ENCODE data around the gene FLRT2. TPM values are rescaled to one million over a fixed set of nuclear protein-coding genes. Genes with fewer than 3 reads are reported as not detected.

Gene FLRT2
- total RNA-seq, 1 experiment from 2014 or later = 0.43 TPM

DNA sequence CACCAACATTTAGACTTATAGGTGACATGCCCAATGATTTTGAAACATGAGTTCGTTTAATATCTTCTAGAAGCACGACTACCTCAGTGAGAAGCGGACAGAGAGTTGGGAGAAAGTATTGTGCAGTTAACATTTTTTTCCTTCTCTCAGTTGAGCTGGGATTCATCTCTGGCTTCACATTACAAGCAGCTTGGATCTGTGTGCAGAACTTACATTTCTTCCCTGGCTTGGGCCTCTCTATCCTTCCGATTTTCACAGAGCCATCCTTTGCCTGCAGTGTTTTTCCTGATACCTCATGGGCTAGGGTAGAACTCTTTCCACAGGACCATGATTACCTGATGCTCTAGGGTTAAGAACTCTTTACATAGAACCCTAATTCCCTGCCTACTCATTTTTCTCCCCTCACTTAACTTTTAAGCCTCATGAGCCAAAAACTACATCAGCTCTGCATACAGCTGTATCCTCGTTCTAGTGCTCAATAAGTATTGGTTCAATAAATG is 86.5 kb downstream of the FLRT2 start:
- H3K36me3 ChIP-seq (ENCODE audit: control insufficient read depth, insufficient read depth, low read length) = no peaks in the 10 kb centered on the region
- H3K4me1 ChIP-seq = peaks cover 30% of the 10 kb centered on the region
- no peak overlapping the region for H3K4me3 ChIP-seq (ENCODE audit: low read depth, low read length)
- BruUV-seq (replicated peaks) = no TSS peak
- ChIA-PET CTCF (no interaction called here), POLR2A (no interaction called here)
- no peak overlapping the region for H3K4me3 Mint-ChIP-seq (ENCODE audit: unreplicated experiment)
- H3K9me3 Mint-ChIP-seq (ENCODE audit: unreplicated experiment) = no peaks in the 10 kb centered on the region
- H3K27me3 ChIP-seq (replicated peaks; ENCODE audit: control insufficient read depth, insufficient read depth, low read length) = no peaks in the 10 kb centered on the region
- H3K9me3 ChIP-seq = no peaks in the 10 kb centered on the region
- no peaks in the 10 kb centered on the region for H3K36me3 Mint-ChIP-seq (ENCODE audit: insufficient read depth, unreplicated experiment)
- intact Hi-C loops (cut with micrococcal nuclease; ENCODE audit: unreplicated experiment) = loop anchor here (5.0 kb wide), 1 partner anchor 974 kb away; no protein-coding TSS in a partner anchor
- peaks cover 8% of the 10 kb centered on the region for H3K4me1 Mint-ChIP-seq (ENCODE audit: low read depth, unreplicated experiment)
- no peak for DNase-seq
- no peak overlapping the region for H3K27ac Mint-ChIP-seq (ENCODE audit: unreplicated experiment)
- no peaks in the 10 kb centered on the region for H3K27me3 Mint-ChIP-seq (ENCODE audit: insufficient read depth, unreplicated experiment)
- TF ChIP-seq, protein P1, sequence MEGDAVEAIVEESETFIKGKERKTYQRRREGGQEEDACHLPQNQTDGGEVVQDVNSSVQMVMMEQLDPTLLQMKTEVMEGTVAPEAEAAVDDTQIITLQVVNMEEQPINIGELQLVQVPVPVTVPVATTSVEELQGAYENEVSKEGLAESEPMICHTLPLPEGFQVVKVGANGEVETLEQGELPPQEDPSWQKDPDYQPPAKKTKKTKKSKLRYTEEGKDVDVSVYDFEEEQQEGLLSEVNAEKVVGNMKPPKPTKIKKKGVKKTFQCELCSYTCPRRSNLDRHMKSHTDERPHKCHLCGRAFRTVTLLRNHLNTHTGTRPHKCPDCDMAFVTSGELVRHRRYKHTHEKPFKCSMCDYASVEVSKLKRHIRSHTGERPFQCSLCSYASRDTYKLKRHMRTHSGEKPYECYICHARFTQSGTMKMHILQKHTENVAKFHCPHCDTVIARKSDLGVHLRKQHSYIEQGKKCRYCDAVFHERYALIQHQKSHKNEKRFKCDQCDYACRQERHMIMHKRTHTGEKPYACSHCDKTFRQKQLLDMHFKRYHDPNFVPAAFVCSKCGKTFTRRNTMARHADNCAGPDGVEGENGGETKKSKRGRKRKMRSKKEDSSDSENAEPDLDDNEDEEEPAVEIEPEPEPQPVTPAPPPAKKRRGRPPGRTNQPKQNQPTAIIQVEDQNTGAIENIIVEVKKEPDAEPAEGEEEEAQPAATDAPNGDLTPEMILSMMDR (IDR thresholded peaks at IDR 0.05; ENCODE audit: insufficient read depth in 1 of 2, low read depth in 1 of 2, low read length in 1 of 2, severe bottlenecking in 1 of 2, unreplicated experiment in 1 of 2) = no peak

DNA sequence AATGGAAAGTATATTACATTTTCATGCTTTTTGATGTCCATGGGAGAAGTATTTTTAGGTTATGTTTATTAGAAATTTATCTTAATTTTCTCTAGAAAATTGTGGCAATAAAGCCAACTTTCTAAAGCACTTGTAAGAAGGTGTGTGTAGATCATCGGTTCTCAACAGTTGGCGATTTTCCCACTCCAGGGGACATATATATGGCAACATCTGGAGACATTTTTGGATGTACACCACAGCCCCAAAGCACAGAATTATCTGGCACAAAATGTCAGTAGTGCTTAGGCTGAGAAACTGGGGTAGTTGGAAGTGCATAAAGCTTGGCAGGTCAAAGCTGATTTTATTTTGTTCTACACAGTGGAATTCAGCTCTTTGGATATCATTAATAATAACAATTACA is 86.9 kb downstream of the FLRT2 start:
- DNase-seq = no peak
- Histone ChIP-seq H3K9me3 (no peaks in the 10 kb centered on the region), H3K36me3 (ENCODE audit: control insufficient read depth, insufficient read depth, low read length) (no peaks in the 10 kb centered on the region), H3K4me3 (ENCODE audit: low read depth, low read length) (no peak overlapping the region), H3K4me1 (peaks cover 32% of the 10 kb centered on the region), H3K27me3 (replicated peaks; ENCODE audit: control insufficient read depth, insufficient read depth, low read length) (no peaks in the 10 kb centered on the region)
- ChIA-PET POLR2A (no interaction called here), CTCF (no interaction called here)
- Mint-ChIP-seq H3K27me3 (ENCODE audit: insufficient read depth, unreplicated experiment) (no peaks in the 10 kb centered on the region), H3K9me3 (ENCODE audit: unreplicated experiment) (no peaks in the 10 kb centered on the region), H3K27ac (ENCODE audit: unreplicated experiment) (no peak overlapping the region), H3K4me1 (ENCODE audit: low read depth, unreplicated experiment) (peaks cover 8% of the 10 kb centered on the region), H3K4me3 (ENCODE audit: unreplicated experiment) (no peak overlapping the region), H3K36me3 (ENCODE audit: insufficient read depth, unreplicated experiment) (no peaks in the 10 kb centered on the region)
- BruUV-seq (replicated peaks) = no TSS peak
- intact Hi-C loops (cut with micrococcal nuclease; ENCODE audit: unreplicated experiment) = loop anchor here (5.0 kb wide), 1 partner anchor 975 kb away; no protein-coding TSS in a partner anchor
- TF ChIP-seq, protein P1 (IDR thresholded peaks at IDR 0.05; ENCODE audit: insufficient read depth in 1 of 2, low read depth in 1 of 2, low read length in 1 of 2, severe bottlenecking in 1 of 2, unreplicated experiment in 1 of 2) = no peak

DNA sequence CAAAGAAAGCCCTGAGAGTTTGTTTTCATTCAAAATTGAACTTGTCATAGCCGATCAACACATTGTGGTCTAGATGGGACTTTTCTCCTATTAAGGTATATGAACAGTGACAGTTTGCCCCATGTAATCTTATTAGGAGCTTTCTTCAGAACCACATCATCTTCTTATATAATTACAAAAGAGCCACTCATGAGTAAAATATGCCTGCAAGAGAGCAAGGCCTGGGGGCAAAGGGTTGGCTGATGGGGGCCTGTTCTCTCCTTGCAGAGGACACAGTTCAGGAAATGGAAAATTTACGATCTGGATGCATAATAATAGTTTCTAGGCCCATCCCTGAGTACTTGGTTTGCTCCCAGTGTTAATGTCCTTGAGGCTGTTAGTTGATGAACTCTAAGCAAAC is 87.8 kb downstream of the FLRT2 start:
- no peaks in the 10 kb centered on the region for H3K27me3 Mint-ChIP-seq (ENCODE audit: insufficient read depth, unreplicated experiment)
- TF ChIP-seq, protein P1 (IDR thresholded peaks at IDR 0.05; ENCODE audit: insufficient read depth in 1 of 2, low read depth in 1 of 2, low read length in 1 of 2, severe bottlenecking in 1 of 2, unreplicated experiment in 1 of 2) = no peak
- no peaks in the 10 kb centered on the region for H3K36me3 Mint-ChIP-seq (ENCODE audit: insufficient read depth, unreplicated experiment)
- H3K9me3 Mint-ChIP-seq (ENCODE audit: unreplicated experiment) = peaks cover 8% of the 10 kb centered on the region
- Histone ChIP-seq H3K36me3 (ENCODE audit: control insufficient read depth, insufficient read depth, low read length) (no peaks in the 10 kb centered on the region), H3K9me3 (no peaks in the 10 kb centered on the region), H3K4me3 (ENCODE audit: low read depth, low read length) (no peak overlapping the region), H3K27me3 (replicated peaks; ENCODE audit: control insufficient read depth, insufficient read depth, low read length) (no peaks in the 10 kb centered on the region), H3K4me1 (peaks cover 37% of the 10 kb centered on the region)
- no TSS peak for BruUV-seq (replicated peaks)
- ChIA-PET POLR2A (no interaction called here), CTCF (no interaction called here)
- no peak for DNase-seq
- H3K4me3 Mint-ChIP-seq (ENCODE audit: unreplicated experiment) = no peak overlapping the region
- no peak overlapping the region for H3K27ac Mint-ChIP-seq (ENCODE audit: unreplicated experiment)
- H3K4me1 Mint-ChIP-seq (ENCODE audit: low read depth, unreplicated experiment) = peaks cover 8% of the 10 kb centered on the region
- intact Hi-C loops (cut with micrococcal nuclease; ENCODE audit: unreplicated experiment) = loop anchor here (5.0 kb wide), 1 partner anchor 975 kb away; no protein-coding TSS in a partner anchor

All from Caco-2 (cell line).